B cell (primary cell): ENCODE data around the gene TGFBR2. TPM values are rescaled to one million over a fixed set of nuclear protein-coding genes. Genes with fewer than 3 reads are reported as not detected.

ENCODE experiments used
- ATAC-seq: fragments of 200-7000 bp; cut with Tn5 transposase; one replicate; pipeline ENCODE4 v1.10.0; 2021; ENCODE audit warnings: low read depth, mild to moderate bottlenecking, moderate number of reproducible peaks, moderate library complexity
- CTCF ChIA-PET: fragments of 350-600 bp; sonication (Branson Sonifier 250); formaldehyde crosslinking; loops from one replicate; lab custom pipeline; 2021; ENCODE audit warnings: antibody characterized with exemption, inconsistent platforms; lab: Charles Lee
- POLR2A ChIA-PET: fragments of 350-600 bp; sonication (Branson Sonifier 250); formaldehyde crosslinking; loops from one replicate; lab custom pipeline; 2021; ENCODE audit warnings: antibody characterized with exemption; lab: Charles Lee
- DNase-seq: peaks from one replicate; pipeline ENCODE4 v3.0.0; 2013
- H2AFZ ChIP-seq: 2 replicates; pipeline ENCODE4 v1.6.1; 2012; ENCODE audit warnings: mild to moderate bottlenecking, low read depth, low read length; ENCODE audit not compliant: insufficient read depth, poor library complexity, severe bottlenecking
- H3K27ac ChIP-seq, 2 donors: 1 replicate in 1 of 2; 2 replicates in 1 of 2; pipeline ENCODE4 v1.5.1; 2012 to 2013; ENCODE audit warnings: low read length in 2 of 2, mild to moderate bottlenecking in 2 of 2, moderate library complexity in 1 of 2
- H3K27me3 ChIP-seq, 4 experiments: fragments of 200-600 bp in 1 of 4; sonication (generic) in 1 of 4; replicated peaks in 1 of 4; 1 replicate in 2 of 4; 2 replicates in 2 of 4; pipeline versions ENCODE4 v1.6.1 to v1.7.0; 2013 to 2016; ENCODE audit warnings: low read length in 3 of 4, mild to moderate bottlenecking in 2 of 4, mixed read lengths in 1 of 4, moderate library complexity in 1 of 4; ENCODE audit not compliant: insufficient read depth in 4 of 4, control insufficient read depth in 3 of 4; ENCODE audit errors: control extremely low read depth in 1 of 4
- H3K36me3 ChIP-seq, 2 experiments: replicated peaks in 1 of 2; 1 replicate in 1 of 2; 2 replicates in 1 of 2; pipeline versions ENCODE4 v1.6.1 to v1.7.1; 2013; ENCODE audit warnings: low read length in 1 of 2; ENCODE audit not compliant: insufficient read depth in 2 of 2, control insufficient read depth in 1 of 2; ENCODE audit errors: control extremely low read depth in 1 of 2, extremely low read depth in 1 of 2
- H3K4me1 ChIP-seq, 2 donors: fragments of 200-600 bp in 1 of 2; sonication (generic) in 1 of 2; 1 replicate in 1 of 2; 2 replicates in 1 of 2; pipeline versions ENCODE4 v1.5.1 to v1.6.1; 2013 to 2017; ENCODE audit warnings: low read length in 2 of 2; ENCODE audit not compliant: control insufficient read depth in 2 of 2, insufficient read depth in 2 of 2
- H3K4me2 ChIP-seq: replicated peaks from 2 replicates; pipeline ENCODE3; 2012; ENCODE audit warnings: mild to moderate bottlenecking, low read depth, low read length; ENCODE audit not compliant: poor library complexity, severe bottlenecking
- H3K4me3 ChIP-seq, 5 experiments: fragments of 200-600 bp in 1 of 5; sonication (generic) in 1 of 5; 1 replicate in 3 of 5; 2 replicates in 2 of 5; pipeline versions ENCODE4 v1.5.1 to v1.7.0; 2011 to 2016; ENCODE audit warnings: low read length in 4 of 5, mild to moderate bottlenecking in 4 of 5, low read depth in 2 of 5, control low read depth in 1 of 5, moderate library complexity in 1 of 5; ENCODE audit not compliant: insufficient read depth in 1 of 5; ENCODE audit errors: control extremely low read depth in 1 of 5, extremely low read depth in 1 of 5
- H3K79me2 ChIP-seq: fragments of 200-600 bp; sonication (generic); one replicate; pipeline ENCODE4 v1.6.0; 2016; ENCODE audit warnings: low read length; ENCODE audit not compliant: control insufficient read depth, insufficient read depth
- H3K9ac ChIP-seq: fragments of 200-600 bp; sonication (generic); 2 replicates; pipeline ENCODE4 v1.6.1; 2017; ENCODE audit warnings: mild to moderate bottlenecking, low read length, moderate library complexity
- H3K9me3 ChIP-seq, 3 donors: one replicate each; pipeline versions ENCODE4 v1.6.1 to v1.7.1; 2013; ENCODE audit warnings: low read length in 2 of 3; ENCODE audit not compliant: control insufficient read depth in 2 of 3, insufficient read depth in 1 of 3; ENCODE audit errors: control extremely low read depth in 1 of 3
- H4K20me1 ChIP-seq: 2 replicates; pipeline ENCODE4 v1.6.0; 2012; ENCODE audit warnings: mild to moderate bottlenecking, low read length; ENCODE audit not compliant: insufficient read depth, control insufficient read depth, poor library complexity, severe bottlenecking
- H3K27ac Mint-ChIP-seq: one replicate; pipeline ENCODE4 v1.8.0; 2021; ENCODE audit warnings: mixed read lengths
- H3K27me3 Mint-ChIP-seq: one replicate; pipeline ENCODE4 v1.8.0; 2021; ENCODE audit warnings: mixed read lengths
- H3K4me1 Mint-ChIP-seq: one replicate; pipeline ENCODE4 v1.8.0; 2021; ENCODE audit warnings: mixed read lengths
- H3K4me3 Mint-ChIP-seq: one replicate; pipeline ENCODE4 v1.8.0; 2021; ENCODE audit warnings: mixed read lengths
- H3K9me3 Mint-ChIP-seq: one replicate; pipeline ENCODE4 v1.8.0; 2022; ENCODE audit warnings: mixed read lengths; ENCODE audit not compliant: insufficient read depth
- CTCF ChIP-seq: fragments of 200-600 bp; IDR thresholded peaks from one replicate; pipeline ENCODE4 v1.8.0; 2022; ENCODE audit warnings: antibody characterized with exemption, mild to moderate bottlenecking
- EZH2 ChIP-seq: IDR thresholded peaks from 2 replicates; pipeline ENCODE4 v1.6.1; 2012; ENCODE audit warnings: borderline replicate concordance, low read depth, mild to moderate bottlenecking, moderate library complexity, low read length; ENCODE audit not compliant: insufficient read depth, poor library complexity, severe bottlenecking
- WGBS: methylation state at CpG from one replicate; pipeline ENCODE4 v1.1.5; 2013; ENCODE audit warnings: missing lambda C conversion rate; ENCODE audit not compliant: insufficient coverage; 5-methylcytosine and 5-hydroxymethylcytosine counted together
- intact Hi-C: fragments of 100-400 bp; cut with micrococcal nuclease; formaldehyde crosslinking; loops from one replicate; pipeline ENCODE4 v1.10.0; 2022
- polyA plus RNA-seq: library from polyadenylated mRNA; depleted of rRNA; stranded (reverse); fragments of >200 nt; gene quantifications from 2 replicates; pipeline ENCODE4 v1.2.3, GENCODE V29; 2012
- total RNA-seq, 2 donors: library from RNA; stranded (reverse); fragments of 120-200 nt in 1 of 2; gene quantifications; 1 replicate in 1 of 2; 2 replicates in 1 of 2; pipeline versions ENCODE4 v1.2.3 to v1.2.4, GENCODE V29; 2013 to 2022

TGFBR2 gene
- total and polyA plus RNA-seq, 2 donors (not counting 1 experiment from before 2014, with no cell fraction given): 68.7 to 189 TPM

DNA sequence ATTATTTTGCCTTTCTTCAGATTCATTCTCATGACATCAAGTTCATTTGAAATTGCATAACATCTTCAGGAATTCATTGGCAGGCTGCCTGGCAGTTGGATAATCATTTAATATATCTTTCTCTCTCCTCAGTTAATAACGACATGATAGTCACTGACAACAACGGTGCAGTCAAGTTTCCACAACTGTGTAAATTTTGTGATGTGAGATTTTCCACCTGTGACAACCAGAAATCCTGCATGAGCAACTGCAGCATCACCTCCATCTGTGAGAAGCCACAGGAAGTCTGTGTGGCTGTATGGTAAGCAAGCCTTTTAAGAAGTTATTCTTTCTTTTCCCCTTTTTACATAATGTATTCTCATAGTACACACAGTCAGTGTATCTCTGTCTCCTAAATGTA is 38.2 kb downstream of the TGFBR2 start:
- H3K4me2 ChIP-seq: peak overlapping the region; percentile 63
- ATAC-seq: peak; percentile 48
- H3K27ac ChIP-seq: peak overlapping the region; percentile 89 to 90
- H3K4me1 ChIP-seq: peaks cover 95 to 98% of the 10 kb centered on the region in 2 donors
- WGBS: no CpG with 5 or more reads among the region's 2 CpGs
- peak overlapping the region; percentile 87 for H3K27ac Mint-ChIP-seq
- no peak overlapping the region for H2AFZ ChIP-seq
- H3K4me3 Mint-ChIP-seq: peak overlapping the region; percentile 70
- H3K9ac ChIP-seq: no peak overlapping the region
- no peaks in the 10 kb centered on the region for H3K9me3 ChIP-seq
- intact Hi-C loops: loop anchor here (2.0 to 5.0 kb wide), 2 partner anchors 14 to 37 kb away; partner anchors contain the start of gene TGFBR2
- no peaks in the 10 kb centered on the region for H4K20me1 ChIP-seq
- H3K4me1 Mint-ChIP-seq: peaks cover 89% of the 10 kb centered on the region
- TF ChIP-seq EZH2 (no peak), CTCF (no peak)
- H3K36me3 ChIP-seq: peaks cover 0 to 40% of the 10 kb centered on the region in 2 experiments
- DNase-seq: peak; percentile 75
- no peaks in the 10 kb centered on the region for H3K27me3 Mint-ChIP-seq
- H3K27me3 ChIP-seq: no peaks in the 10 kb centered on the region
- ChIA-PET POLR2A (interaction anchor here (0.6 to 1.9 kb wide), 6 partner anchors 10 to 38 kb away, joined by 3 to 9 read pairs (median 4); no protein-coding TSS in a partner anchor), CTCF (interaction anchor here (0.5 to 2.0 kb wide), 6 partner anchors 8 to 446 kb away, joined by 3 to 8 read pairs (median 4); no protein-coding TSS in a partner anchor)
- peaks cover 78% of the 10 kb centered on the region for H3K79me2 ChIP-seq
- peak overlapping the region in 2 of 5 experiments; percentile 11 to 48 for H3K4me3 ChIP-seq
- H3K9me3 Mint-ChIP-seq: no peaks in the 10 kb centered on the region

DNA sequence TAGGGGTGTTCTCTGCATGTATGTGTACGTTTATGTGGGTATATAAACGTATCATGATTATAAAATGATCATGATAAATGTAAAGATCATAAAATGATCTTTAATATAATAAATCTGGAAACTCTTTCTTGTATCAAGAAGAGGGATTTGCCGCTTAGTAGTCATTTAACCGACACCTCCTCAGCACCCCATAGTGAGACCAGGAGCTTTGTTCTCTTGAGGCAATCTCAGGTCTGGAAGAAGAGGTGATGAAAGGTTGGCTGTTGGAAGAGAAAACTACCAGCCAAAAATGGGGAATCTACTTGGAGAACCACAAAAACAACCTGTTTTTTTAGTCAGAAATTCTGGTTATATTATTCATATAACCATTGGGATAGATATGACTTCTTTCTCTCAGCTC is 38.7 kb downstream of the TGFBR2 start:
- no peak overlapping the region for H2AFZ ChIP-seq
- POLR2A ChIA-PET: interaction anchor here (0.6 to 0.7 kb wide), 3 partner anchors 12 to 38 kb away, joined by 3 to 4 read pairs (median 4); no protein-coding TSS in a partner anchor
- DNase-seq: no peak
- no peak for ATAC-seq
- peak overlapping the region; percentile 89 to 90 for H3K27ac ChIP-seq
- Mint-ChIP-seq H3K27me3 (no peaks in the 10 kb centered on the region), H3K4me3 (peak overlapping the region; percentile 70), H3K4me1 (peaks cover 89% of the 10 kb centered on the region), H3K9me3 (no peaks in the 10 kb centered on the region), H3K27ac (peak overlapping the region; percentile 87)
- H3K79me2 ChIP-seq: peaks cover 75% of the 10 kb centered on the region
- peak overlapping the region; percentile 63 for H3K4me2 ChIP-seq
- no peaks in the 10 kb centered on the region for H4K20me1 ChIP-seq
- peaks cover 95 to 98% of the 10 kb centered on the region in 2 donors for H3K4me1 ChIP-seq
- no peak overlapping the region for H3K9ac ChIP-seq
- peak overlapping the region in 1 of 5 experiments; percentile 48 for H3K4me3 ChIP-seq
- WGBS: no CpG with 5 or more reads among the region's 4 CpGs
- no peaks in the 10 kb centered on the region for H3K27me3 ChIP-seq
- CTCF ChIA-PET: interaction anchor here (0.7 to 0.8 kb wide), 3 partner anchors 8 to 13 kb away, joined by 3 read pairs; no protein-coding TSS in a partner anchor
- TF ChIP-seq CTCF (no peak), EZH2 (no peak)
- intact Hi-C loops: loop anchor here (2.0 kb wide), 1 partner anchor 14 kb away; no protein-coding TSS in a partner anchor
- peaks cover 0 to 44% of the 10 kb centered on the region in 2 experiments for H3K36me3 ChIP-seq
- H3K9me3 ChIP-seq: no peaks in the 10 kb centered on the region
